ENCODE measurements around the gene MUL1.

The MUL1 gene

GRCh38 chr1:20485527-20486456 is 22.2 kb downstream of the MUL1 start, which contains the start of gene CAMK2N1:
TSS of gene CAMK2N1 (minus strand) at chr1:20486210. CDS start at chr1:20485379, 831 bp downstream.
- DNase-seq (ENCODE audit: low read depth), result no peak

- no peak for DNase-seq (ENCODE audit: low read depth)
Observed at GRCh38 chr1:20484519-20485462, 23.2 kb downstream of the MUL1 start.

- no peak for DNase-seq (ENCODE audit: low read depth)
Observed at GRCh38 chr1:20483833-20484518, 24.0 kb downstream of the MUL1 start.

GRCh38 chr1:20483098-20483832 is 24.7 kb downstream of the MUL1 start:
- DNase-seq (ENCODE audit: low read depth), result no peak

GRCh38 chr1:20481643-20482498 is 26.1 kb downstream of the MUL1 start:
- no peak for DNase-seq (ENCODE audit: low read depth)

GRCh38 chr1:20480951-20481617 is 26.9 kb downstream of the MUL1 start:
- no peak for DNase-seq (ENCODE audit: low read depth)

- DNase-seq (ENCODE audit: low read depth), result no peak
Observed at GRCh38 chr1:20480243-20480944, 27.6 kb downstream of the MUL1 start.

GRCh38 chr1:20479840-20480239 is 28.1 kb downstream of the MUL1 start:
- no peak for DNase-seq (ENCODE audit: low read depth)

DNA sequence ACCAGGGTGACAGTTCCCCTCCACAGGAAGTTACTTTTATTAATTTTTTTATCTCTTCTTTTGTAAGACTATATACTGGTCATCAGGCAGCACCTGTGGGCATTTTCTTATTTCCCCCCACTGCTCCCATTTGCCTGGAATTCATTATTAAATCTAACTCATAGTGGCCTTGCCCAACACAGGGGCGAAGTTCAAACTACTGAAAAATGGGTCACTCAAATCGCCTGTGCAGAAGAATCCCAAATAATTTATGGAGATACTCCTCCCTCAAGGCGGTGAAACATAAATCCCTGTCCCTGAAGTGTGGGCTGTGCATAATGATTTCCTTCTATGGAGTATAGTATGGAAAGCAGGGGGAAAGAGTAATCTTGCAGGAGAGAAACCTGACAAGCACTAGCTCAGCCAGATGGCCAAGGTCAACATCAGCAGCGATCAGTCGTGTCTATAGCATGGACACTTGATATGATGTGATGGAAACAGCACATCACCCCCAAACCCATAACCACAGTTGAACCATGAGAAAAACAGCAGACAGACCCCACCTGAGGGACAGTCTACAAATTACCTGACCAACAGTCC is 29.8 kb downstream of the MUL1 start:
- no peak for DNase-seq (ENCODE audit: low read depth)

- no peak for DNase-seq (ENCODE audit: low read depth)
Observed at GRCh38 chr1:20477348-20478056, 30.4 kb downstream of the MUL1 start.

GRCh38 chr1:20476265-20477038 is 31.5 kb downstream of the MUL1 start:
- no peak for DNase-seq (ENCODE audit: low read depth)

DNA sequence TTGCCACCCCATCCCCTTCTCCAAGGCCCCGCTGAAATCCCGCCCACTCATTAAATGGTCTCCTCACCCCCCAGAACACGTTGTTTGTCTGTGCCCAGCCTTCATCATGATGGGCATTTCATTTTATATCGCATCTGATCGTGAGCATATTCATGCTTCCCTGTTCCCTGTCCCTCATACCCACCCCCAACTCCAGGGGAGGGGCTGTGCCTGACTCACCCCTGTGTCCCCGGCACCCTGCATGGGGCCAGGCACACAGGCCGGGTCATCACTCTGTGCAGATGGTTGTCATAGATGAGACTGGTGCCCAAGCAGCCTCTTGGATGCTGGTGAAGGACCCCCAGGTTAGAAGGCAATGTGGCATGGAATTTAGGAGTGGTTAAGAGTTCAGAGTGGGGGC is 33.0 kb downstream of the MUL1 start:
- DNase-seq (ENCODE audit: low read depth), result no peak

- DNase-seq (ENCODE audit: low read depth), result no peak
Observed at GRCh38 chr1:20474333-20474975, 33.5 kb downstream of the MUL1 start.

GRCh38 chr1:20473894-20474293 is 34.1 kb downstream of the MUL1 start:
- DNase-seq (ENCODE audit: low read depth), result no peak

DNA sequence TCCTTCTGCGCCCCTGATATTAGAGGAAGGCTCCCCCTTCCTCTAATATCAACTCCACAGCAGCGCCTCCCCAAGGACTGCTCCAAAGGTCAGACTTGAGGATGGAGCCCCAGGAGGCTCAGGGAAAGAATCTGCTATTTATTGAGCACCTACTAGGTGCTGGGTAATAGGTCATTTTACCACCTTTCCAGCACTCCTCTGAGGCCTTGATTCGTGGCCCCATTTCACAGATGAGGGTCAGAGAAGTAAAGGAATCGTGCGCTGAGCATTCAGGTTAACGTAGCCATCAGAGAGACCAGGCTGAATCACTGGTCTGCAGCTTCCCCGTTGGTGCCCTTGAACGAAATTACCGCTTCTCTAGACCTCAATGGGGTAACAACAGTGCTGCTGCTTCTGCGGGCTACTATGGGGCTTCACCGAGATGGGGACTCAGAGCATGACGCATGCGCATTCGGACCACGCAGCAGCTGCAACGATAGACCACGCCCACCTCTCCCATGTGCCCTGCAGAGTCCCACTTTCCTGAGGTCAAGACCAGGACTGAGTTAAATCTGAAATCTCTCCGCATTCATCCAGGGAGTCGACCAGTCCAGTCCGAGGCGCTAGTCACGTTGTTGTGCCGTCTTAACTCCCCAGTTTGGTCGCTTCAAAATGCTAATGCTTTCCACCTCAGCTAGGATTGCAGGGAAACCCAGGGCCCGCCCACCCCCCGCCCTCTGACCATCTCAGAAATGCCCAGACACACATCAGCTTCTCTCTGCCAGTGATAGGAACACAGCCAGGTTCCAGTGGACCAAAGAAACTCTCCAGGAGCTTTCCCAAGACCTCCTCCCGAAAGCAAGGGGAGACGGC is 34.9 kb downstream of the MUL1 start:
- DNase-seq (ENCODE audit: low read depth), result no peak

DNA sequence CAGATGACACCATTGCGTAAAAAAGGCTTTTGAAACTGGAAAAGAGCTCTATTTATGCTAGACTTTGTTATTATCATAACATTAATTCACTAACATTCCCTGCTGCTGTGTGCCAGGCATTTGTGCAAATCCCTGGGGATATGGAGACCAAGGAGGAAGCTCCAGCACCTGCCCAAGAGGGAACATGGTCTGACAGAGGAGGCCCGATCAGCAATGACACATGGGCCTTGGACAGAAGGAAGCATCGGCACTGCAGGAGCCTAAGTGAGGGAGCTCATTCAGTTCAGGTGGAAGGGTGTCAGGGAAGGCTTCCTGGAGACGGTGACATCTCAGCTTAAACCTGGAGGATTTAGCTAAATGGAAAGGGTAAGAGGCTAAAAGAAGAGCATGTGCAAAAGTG is 35.8 kb downstream of the MUL1 start:
- no peak for DNase-seq (ENCODE audit: low read depth)

Measured in stimulated activated CD8-positive, alpha-beta memory T cell treated with anti-CD3 and anti-CD28 coated beads, Interleukin-4, amount 100 ng/mL, for 24 hours (primary cell).